ENCODE results near the gene YIF1A. TPM values are rescaled to one million over a fixed set of nuclear protein-coding genes. Genes with fewer than 3 reads are reported as not detected.
A peak's percentile ranks its signal among the peaks of the same experiment; 100 is the strongest.

The YIF1A gene
- total and polyA plus RNA-seq, 7 experiments from 2014 or later, result 25.0 to 66.2 (median 34.1) TPM

GRCh38 chr11:66326261-66327111 lies 37.5 kb upstream of the YIF1A start:
- no peak for ATAC-seq
- H3K4me3 Mint-ChIP-seq, result peak overlapping the region; percentile 25 to 70 (median 68)
- Histone ChIP-seq H3K4me1 (ENCODE audit: control insufficient read depth in 2 of 2, insufficient read depth in 2 of 2, low read length in 2 of 2) (peaks cover 26 to 45% of the 10 kb centered on the region in 2 donors), H3K27ac (ENCODE audit: low read depth, low read length) (peak overlapping the region; percentile 82), H3K36me3 (ENCODE audit: control insufficient read depth in 2 of 3, insufficient read depth in 3 of 3, low read length in 3 of 3) (no peaks in the 10 kb centered on the region), H3K9me3 (ENCODE audit: control insufficient read depth in 2 of 3, low read length in 3 of 3) (no peaks in the 10 kb centered on the region), H3K27me3 (ENCODE audit: control insufficient read depth in 2 of 2, insufficient read depth in 2 of 2, low read length in 2 of 2) (no peaks in the 10 kb centered on the region), H3K4me3 (ENCODE audit: low read length) (peak overlapping the region; percentile 30)
- ChIA-PET CTCF (interaction anchor here (1.3 to 1.6 kb wide), 3 partner anchors 9 to 62 kb away, joined by 8 to 31 read pairs (median 14); partner anchors contain the start of gene CD248), POLR2A (interaction anchor here (0.6 to 4.0 kb wide), 8 partner anchors 9 to 38 kb away, joined by 3 to 89 read pairs (median 4); partner anchors contain the start of genes BRMS1, CD248, RIN1 and YIF1A)
- no peaks in the 10 kb centered on the region for H3K36me3 Mint-ChIP-seq
- H3K9me3 Mint-ChIP-seq, result peaks cover 0 to 5% (median 0%) of the 10 kb centered on the region in 11 donors
- peak in 7 of 9 donors; percentile 44 to 60 (median 58) for DNase-seq
- H3K27ac Mint-ChIP-seq, result peak overlapping the region; percentile 75 to 94 (median 91)
- no peaks in the 10 kb centered on the region for H3K27me3 Mint-ChIP-seq
- H3K4me1 Mint-ChIP-seq, result peaks cover 30 to 69% (median 56%) of the 10 kb centered on the region in 7 donors
- intact Hi-C loops (cut with micrococcal nuclease), result loop anchor here (5.0 kb wide), 2 partner anchors 46 to 61 kb away; partner anchors contain the start of gene SLC29A2 (in 1 of the 2)

GRCh38 chr11:66325263-66325671 lies 36.3 kb upstream of the YIF1A start:
- peak overlapping the region; percentile 74 for H3K27ac ChIP-seq (ENCODE audit: low read depth, low read length)

GRCh38 chr11:66324664-66325063 lies 35.7 kb upstream of the YIF1A start:
- H3K27ac Mint-ChIP-seq, result peak overlapping the region in 8 of 9 donors; percentile 9 to 73 (median 48)
- peaks cover 33 to 78% (median 63%) of the 10 kb centered on the region in 7 donors for H3K4me1 Mint-ChIP-seq
- peaks cover 0 to 7% (median 0%) of the 10 kb centered on the region in 11 donors for H3K9me3 Mint-ChIP-seq
- ATAC-seq (no peak), DNase-seq (no peak)
- H3K9me3 ChIP-seq (ENCODE audit: control insufficient read depth in 2 of 3, low read length in 3 of 3), result no peaks in the 10 kb centered on the region
- intact Hi-C loops (cut with micrococcal nuclease), result loop anchor here (5.0 kb wide), 2 partner anchors 48 to 63 kb away; partner anchors contain the start of gene SLC29A2 (in 1 of the 2)
- no peak overlapping the region for H3K27ac ChIP-seq (ENCODE audit: low read depth, low read length)
- H3K27me3 Mint-ChIP-seq, result no peaks in the 10 kb centered on the region
- H3K4me1 ChIP-seq (ENCODE audit: control insufficient read depth in 2 of 2, insufficient read depth in 2 of 2, low read length in 2 of 2), result peaks cover 26 to 47% of the 10 kb centered on the region in 2 donors
- H3K27me3 ChIP-seq (ENCODE audit: control insufficient read depth in 2 of 2, insufficient read depth in 2 of 2, low read length in 2 of 2), result no peaks in the 10 kb centered on the region
- H3K36me3 ChIP-seq (ENCODE audit: control insufficient read depth in 2 of 3, insufficient read depth in 3 of 3, low read length in 3 of 3), result no peaks in the 10 kb centered on the region
- peak overlapping the region in 1 of 10 donors; percentile 28 for H3K4me3 Mint-ChIP-seq
- CTCF ChIA-PET, result interaction anchor here (2.1 kb wide), 1 partner anchor 13 kb away, joined by 16 read pairs; no protein-coding TSS in a partner anchor
- no peak overlapping the region for H3K4me3 ChIP-seq (ENCODE audit: low read length)
- POLR2A ChIA-PET, result interaction anchor here (0.7 to 4.0 kb wide), 2 partner anchors 12 to 21 kb away, joined by 3 to 89 read pairs; no protein-coding TSS in a partner anchor
- peaks cover 0 to 5% (median 0%) of the 10 kb centered on the region in 5 donors for H3K36me3 Mint-ChIP-seq

More at GRCh38 chr11:66325263-66325671, 36.3 kb upstream of the YIF1A start:
- CTCF ChIA-PET, result interaction anchor here (0.8 to 2.1 kb wide), 2 partner anchors 14 to 19 kb away, joined by 4 to 16 read pairs; partner anchors contain the start of gene BRMS1
- peaks cover 32 to 72% (median 57%) of the 10 kb centered on the region in 7 donors for H3K4me1 Mint-ChIP-seq
- Histone ChIP-seq H3K4me3 (ENCODE audit: low read length) (no peak overlapping the region), H3K27me3 (ENCODE audit: control insufficient read depth in 2 of 2, insufficient read depth in 2 of 2, low read length in 2 of 2) (no peaks in the 10 kb centered on the region), H3K4me1 (ENCODE audit: control insufficient read depth in 2 of 2, insufficient read depth in 2 of 2, low read length in 2 of 2) (peaks cover 26 to 47% of the 10 kb centered on the region in 2 donors), H3K9me3 (ENCODE audit: control insufficient read depth in 2 of 3, low read length in 3 of 3) (no peaks in the 10 kb centered on the region), H3K36me3 (ENCODE audit: control insufficient read depth in 2 of 3, insufficient read depth in 3 of 3, low read length in 3 of 3) (no peaks in the 10 kb centered on the region)
- POLR2A ChIA-PET, result interaction anchor here (4.0 kb wide), 1 partner anchor 13 kb away, joined by 89 read pairs; no protein-coding TSS in a partner anchor
- DNase-seq (no peak), ATAC-seq (no peak)
- intact Hi-C loops (cut with micrococcal nuclease), result loop anchor here (5.0 kb wide), 2 partner anchors 47 to 62 kb away; partner anchors contain the start of gene SLC29A2 (in 1 of the 2)
- no peaks in the 10 kb centered on the region for H3K27me3 Mint-ChIP-seq
- peaks cover 0 to under 1% (median 0%) of the 10 kb centered on the region in 5 donors for H3K36me3 Mint-ChIP-seq
- H3K9me3 Mint-ChIP-seq, result peaks cover 0 to 6% (median 0%) of the 10 kb centered on the region in 11 donors
- H3K4me3 Mint-ChIP-seq, result peak overlapping the region in 5 of 10 donors; percentile 51 to 70 (median 69)
- H3K27ac Mint-ChIP-seq, result peak overlapping the region; percentile 37 to 93 (median 91)

- peaks cover 0 to 7% (median 0%) of the 10 kb centered on the region in 5 donors for H3K27me3 Mint-ChIP-seq
- H3K27ac Mint-ChIP-seq, result peak overlapping the region in 7 of 9 donors; percentile 6 to 86 (median 72)
- POLR2A ChIA-PET, result interaction anchor here (0.7 to 4.0 kb wide), 2 partner anchors 11 to 22 kb away, joined by 3 to 89 read pairs; no protein-coding TSS in a partner anchor
Measured at GRCh38 chr11:66323684-66324083, 34.7 kb upstream of the YIF1A start.

GRCh38 chr11:66322732-66323427 lies 33.9 kb upstream of the YIF1A start:
- no peak overlapping the region for H3K27ac ChIP-seq (ENCODE audit: low read depth, low read length)
- H3K4me3 ChIP-seq (ENCODE audit: low read length), result no peak overlapping the region
- Mint-ChIP-seq H3K4me1 (peaks cover 39 to 86% (median 72%) of the 10 kb centered on the region in 7 donors), H3K4me3 (no peak overlapping the region), H3K27me3 (peaks cover 0 to 9% (median 0%) of the 10 kb centered on the region in 5 donors), H3K27ac (peak overlapping the region in 8 of 9 donors; percentile 43 to 90 (median 84)), H3K9me3 (peaks cover 0 to 9% (median 0%) of the 10 kb centered on the region in 11 donors), H3K36me3 (peaks cover 0 to 12% (median 0%) of the 10 kb centered on the region in 5 donors)
- intact Hi-C loops (cut with micrococcal nuclease), result no loop called here
- no peak for DNase-seq
- H3K36me3 ChIP-seq (ENCODE audit: control insufficient read depth in 2 of 3, insufficient read depth in 3 of 3, low read length in 3 of 3), result no peaks in the 10 kb centered on the region
- ATAC-seq, result no peak
- H3K4me1 ChIP-seq (ENCODE audit: control insufficient read depth in 2 of 2, insufficient read depth in 2 of 2, low read length in 2 of 2), result peaks cover 26 to 53% of the 10 kb centered on the region in 2 donors
- POLR2A ChIA-PET, result interaction anchor here (1.5 kb wide), 1 partner anchor 11 kb away, joined by 23 read pairs; no protein-coding TSS in a partner anchor
- H3K9me3 ChIP-seq (ENCODE audit: control insufficient read depth in 2 of 3, low read length in 3 of 3), result no peaks in the 10 kb centered on the region
- H3K27me3 ChIP-seq (ENCODE audit: control insufficient read depth in 2 of 2, insufficient read depth in 2 of 2, low read length in 2 of 2), result no peaks in the 10 kb centered on the region
- CTCF ChIA-PET, result interaction anchor here (1.9 kb wide), 1 partner anchor 10 kb away, joined by 13 read pairs; no protein-coding TSS in a partner anchor

More at GRCh38 chr11:66323684-66324083, 34.7 kb upstream of the YIF1A start:
- H3K4me1 Mint-ChIP-seq, result peaks cover 39 to 86% (median 72%) of the 10 kb centered on the region in 7 donors
- Histone ChIP-seq H3K27me3 (ENCODE audit: control insufficient read depth in 2 of 2, insufficient read depth in 2 of 2, low read length in 2 of 2) (no peaks in the 10 kb centered on the region), H3K4me3 (ENCODE audit: low read length) (no peak overlapping the region), H3K9me3 (ENCODE audit: control insufficient read depth in 2 of 3, low read length in 3 of 3) (no peaks in the 10 kb centered on the region), H3K27ac (ENCODE audit: low read depth, low read length) (no peak overlapping the region), H3K4me1 (ENCODE audit: control insufficient read depth in 2 of 2, insufficient read depth in 2 of 2, low read length in 2 of 2) (peaks cover 26 to 53% of the 10 kb centered on the region in 2 donors), H3K36me3 (ENCODE audit: control insufficient read depth in 2 of 3, insufficient read depth in 3 of 3, low read length in 3 of 3) (no peaks in the 10 kb centered on the region)
- DNase-seq (no peak), ATAC-seq (no peak)
- H3K4me3 Mint-ChIP-seq, result peak overlapping the region in 2 of 10 donors; percentile 19 to 30
- peaks cover 0 to 10% (median 0%) of the 10 kb centered on the region in 5 donors for H3K36me3 Mint-ChIP-seq
- H3K9me3 Mint-ChIP-seq, result peaks cover 0 to 9% (median 0%) of the 10 kb centered on the region in 11 donors
- CTCF ChIA-PET, result interaction anchor here (2.1 kb wide), 1 partner anchor 12 kb away, joined by 16 read pairs; no protein-coding TSS in a partner anchor
- intact Hi-C loops (cut with micrococcal nuclease), result no loop called here

Measured in naive thymus-derived CD4-positive, alpha-beta T cell (primary cell).